Measurements from ENCODE around the gene HEATR5A.
"Not testable (repeated sequence)": the region's sequence is repeated elsewhere in the genome, so short reads cannot be mapped to it uniquely, and the experiment has no call there.

Gene HEATR5A

GRCh38 chr14:31420319-31421111 is at the start of gene HEATR5A:
HEATR5A (minus strand) TSS chr14:31420550; CDS start chr14:31402975, 17,575 bp downstream.
- peak; percentile 94 for DNase-seq

GRCh38 chr14:31466554-31466953 is 46.2 kb upstream of the HEATR5A start:
- DNase-seq, result no peak

- no peak for DNase-seq
These were observed 44.8 kb upstream of the HEATR5A start for GRCh38 chr14:31465111-31465510.

- not testable (repeated sequence) for DNase-seq
These were observed 42.1 kb upstream of the HEATR5A start for GRCh38 chr14:31462450-31462849.

- no peak for DNase-seq
These were observed 41.2 kb upstream of the HEATR5A start for GRCh38 chr14:31461545-31461944.

- DNase-seq, result no peak
These were observed 37.6 kb upstream of the HEATR5A start for GRCh38 chr14:31457665-31458659.

GRCh38 chr14:31456841-31457664 is 36.7 kb upstream of the HEATR5A start, which contains the start of gene DTD2:
DTD2 (minus strand) TSS chr14:31457506; CDS start chr14:31457393, 113 bp downstream.
- peak; percentile 93 for DNase-seq

- DNase-seq, result no peak
These were observed 29.7 kb upstream of the HEATR5A start for GRCh38 chr14:31449971-31450610.

- no peak for DNase-seq
These were observed 28.8 kb upstream of the HEATR5A start for GRCh38 chr14:31449136-31449535.

- DNase-seq, result no peak
These were observed 25.4 kb upstream of the HEATR5A start for GRCh38 chr14:31445703-31446102.

- no peak for DNase-seq
These were observed 21.9 kb upstream of the HEATR5A start for GRCh38 chr14:31442284-31442683.

- DNase-seq, result no peak
These were observed 21.1 kb upstream of the HEATR5A start for GRCh38 chr14:31441273-31442111.

GRCh38 chr14:31440280-31440679 is 19.9 kb upstream of the HEATR5A start:
- DNase-seq, result no peak

- DNase-seq, result no peak
These were observed 19.2 kb upstream of the HEATR5A start for GRCh38 chr14:31439561-31439960.

GRCh38 chr14:31437045-31437691 is 16.8 kb upstream of the HEATR5A start:
- DNase-seq, result not testable (repeated sequence)

GRCh38 chr14:31435276-31435675 is 14.9 kb upstream of the HEATR5A start:
- DNase-seq, result no peak

GRCh38 chr14:31430634-31431264 is 10.4 kb upstream of the HEATR5A start:
- no peak for DNase-seq

- DNase-seq, result no peak
These were observed 9.4 kb upstream of the HEATR5A start for GRCh38 chr14:31429791-31430190.

GRCh38 chr14:31428011-31428410 is 7.7 kb upstream of the HEATR5A start:
- no peak for DNase-seq

- no peak for DNase-seq
These were observed 6.3 kb upstream of the HEATR5A start for GRCh38 chr14:31426663-31427062.

Measured in activated naive CD4-positive, alpha-beta T cell treated with Interleukin-2 at 50 U/mL for 16 hours (primary cell).